ENCODE results near the gene SPATA20. TPM values are rescaled to one million over a fixed set of nuclear protein-coding genes. Genes with fewer than 3 reads are reported as not detected.
A peak's percentile ranks its signal among the peaks of the same experiment; 100 is the strongest.

The SPATA20 gene
- total RNA-seq, 2 donors from 2014 or later: 61.1 to 66.7 TPM

DNA sequence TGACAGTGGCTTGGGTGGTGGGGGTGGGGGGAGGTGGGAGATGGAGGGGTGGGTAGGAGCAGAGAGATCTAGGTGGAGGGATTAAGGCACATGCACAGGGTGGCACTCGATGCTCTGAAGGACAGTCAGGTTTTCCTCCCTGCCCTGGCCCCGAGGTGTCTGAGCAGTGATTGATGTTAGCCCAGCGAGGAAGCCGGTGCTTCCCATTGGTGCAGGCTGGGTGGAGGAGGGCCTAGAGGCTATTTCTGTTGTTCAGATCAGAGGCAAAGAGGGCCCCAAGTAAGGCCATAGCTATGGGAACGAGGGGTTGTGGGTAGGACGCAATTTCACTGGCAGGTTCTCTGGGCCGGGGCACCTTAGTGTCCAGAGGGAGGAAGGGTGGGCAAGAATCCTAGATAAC, 36.7 kb downstream of the SPATA20 start:
- no peak for ATAC-seq
- intact Hi-C loops (cut with DNase I, micrococcal nuclease): no loop called here
- DNase-seq: no peak

DNA sequence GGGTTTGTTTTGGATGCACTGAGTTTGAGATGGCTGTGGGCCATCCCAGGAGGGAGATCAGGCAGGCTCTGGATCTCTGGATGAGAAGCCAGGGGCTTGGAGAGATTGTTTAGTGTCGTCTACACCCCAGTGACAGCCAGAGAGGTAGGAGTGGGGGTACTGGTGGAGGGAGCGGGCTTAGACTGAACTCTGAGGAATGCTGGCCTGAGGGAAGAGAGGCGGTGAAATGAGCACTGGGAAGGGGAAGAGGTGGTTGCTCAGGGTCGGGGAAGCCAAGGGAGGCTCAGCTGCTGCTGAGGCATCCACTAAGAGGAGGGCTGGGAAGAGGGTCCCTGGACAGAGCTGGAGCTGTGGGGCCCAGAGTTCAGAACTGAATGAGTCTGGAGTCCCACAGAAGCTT, 37.1 kb downstream of the SPATA20 start:
- no peak for DNase-seq
- intact Hi-C loops (cut with DNase I, micrococcal nuclease): no loop called here
- no peak for ATAC-seq

GRCh38 chr17:50584749-50585148, 37.8 kb downstream of the SPATA20 start:
- ATAC-seq: no peak
- intact Hi-C loops (cut with DNase I, micrococcal nuclease): no loop called here
- no peak for DNase-seq

DNA sequence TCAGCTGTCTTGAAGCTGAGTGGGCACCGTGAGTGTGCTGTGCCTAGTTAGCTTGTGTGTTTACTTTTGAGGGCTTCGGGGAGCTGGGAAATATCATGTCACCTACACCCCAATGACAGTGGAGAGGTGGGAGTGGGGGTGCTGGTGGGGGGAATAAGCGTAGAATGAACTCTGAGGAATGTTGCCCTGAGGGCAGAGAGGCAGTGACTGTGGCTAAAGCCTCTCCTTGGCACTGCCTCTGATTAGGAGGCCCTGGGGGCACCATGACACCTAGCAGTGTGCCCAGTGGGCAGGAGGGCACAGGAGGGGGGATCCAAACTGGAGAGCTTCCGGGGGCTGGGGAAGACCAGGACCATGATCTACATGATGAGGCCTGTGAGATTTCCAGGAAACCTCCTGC, 38.4 kb downstream of the SPATA20 start:
- intact Hi-C loops (cut with DNase I, micrococcal nuclease): no loop called here
- ATAC-seq (no peak), DNase-seq (no peak)

DNA sequence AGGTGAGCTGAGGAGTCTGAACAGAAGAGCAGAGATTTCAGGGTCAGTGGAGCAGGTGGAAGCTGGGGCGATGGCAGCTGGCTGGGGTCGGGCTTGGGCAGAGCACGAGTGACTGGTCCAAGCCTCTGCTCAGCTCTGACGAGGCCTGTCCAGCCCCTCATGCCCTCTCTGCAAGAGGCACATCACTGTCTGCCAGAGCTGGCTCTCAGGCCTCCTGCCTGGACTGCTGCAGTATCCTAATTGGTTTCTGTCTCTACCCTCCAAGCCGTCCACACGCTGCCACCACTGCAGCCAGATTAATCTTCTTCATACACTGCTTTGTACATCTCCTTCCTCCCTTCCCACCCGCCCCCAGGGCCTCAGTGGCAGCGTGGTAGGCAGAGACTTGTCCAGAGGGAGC, 38.9 kb downstream of the SPATA20 start:
- ATAC-seq (no peak), DNase-seq (no peak)
- intact Hi-C loops (cut with DNase I, micrococcal nuclease): no loop called here

- no peak for DNase-seq
- ATAC-seq: no peak
- intact Hi-C loops (cut with DNase I, micrococcal nuclease): no loop called here
Measured at GRCh38 chr17:50586421-50587247, 39.7 kb downstream of the SPATA20 start.

GRCh38 chr17:50587571-50587970, 40.6 kb downstream of the SPATA20 start:
- no peak for ATAC-seq
- intact Hi-C loops (cut with DNase I, micrococcal nuclease): no loop called here
- DNase-seq: no peak

DNA sequence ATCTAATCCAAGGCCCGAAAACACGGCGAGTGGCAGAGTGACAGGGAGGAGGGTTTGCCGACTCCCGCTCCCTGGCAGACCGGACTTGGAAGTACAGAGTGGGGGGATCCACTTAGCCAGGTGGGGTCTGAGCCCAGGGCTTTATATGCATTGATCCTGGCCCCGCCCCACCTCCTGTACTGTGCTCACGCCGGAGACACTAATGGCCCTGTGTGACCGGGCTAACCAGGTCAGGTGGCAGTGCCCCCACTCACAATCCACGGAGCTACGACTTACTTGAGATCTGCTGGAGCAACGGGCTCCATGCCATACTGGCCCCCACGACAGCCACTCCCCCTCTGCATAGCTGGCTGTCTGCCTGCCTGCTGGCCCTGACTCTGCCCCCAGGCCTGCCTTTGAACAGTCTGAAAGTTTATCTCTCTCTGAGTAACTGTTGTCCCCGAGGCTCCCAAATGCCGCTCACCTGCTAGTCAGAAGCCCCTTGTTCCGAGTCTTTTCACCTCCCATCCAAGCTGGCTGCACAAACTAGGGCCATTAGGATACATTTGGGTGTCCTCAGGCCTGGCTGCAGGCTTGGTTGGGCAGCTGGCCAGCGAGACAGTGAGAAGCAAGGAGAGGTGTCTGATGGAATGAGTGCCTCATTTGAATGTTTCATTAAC, 41.5 kb downstream of the SPATA20 start:
- intact Hi-C loops (cut with DNase I, micrococcal nuclease): no loop called here
- DNase-seq (no peak), ATAC-seq (no peak)

DNA sequence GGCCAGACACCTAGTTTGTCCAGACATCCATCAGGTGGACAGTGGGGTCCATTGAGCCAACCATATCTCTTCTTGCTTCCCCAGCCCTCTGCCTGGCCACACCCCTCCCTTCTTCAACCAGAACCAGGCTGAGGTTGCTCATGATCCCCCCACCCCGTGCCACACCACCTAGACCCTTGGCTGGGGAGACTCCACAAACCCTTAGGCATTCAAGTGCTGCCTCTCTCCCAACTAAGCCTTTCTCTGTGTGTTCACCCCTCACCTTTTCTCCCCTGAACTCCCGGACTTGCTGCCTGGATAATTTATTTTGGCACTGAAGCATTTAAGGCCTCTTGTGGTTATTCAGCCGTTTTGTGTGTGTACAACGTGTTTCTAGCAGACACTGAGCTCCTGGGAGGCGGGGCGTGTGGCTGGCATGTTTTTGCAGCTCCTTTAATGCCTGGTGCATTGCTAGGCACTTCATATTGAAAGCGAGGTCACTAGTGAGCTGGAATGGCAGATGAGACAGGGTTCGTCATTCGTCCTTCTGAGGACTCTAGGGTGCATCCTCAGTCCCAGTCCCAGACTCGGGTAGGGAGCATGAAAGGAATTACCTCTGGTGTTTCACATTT, 42.2 kb downstream of the SPATA20 start:
- peak; percentile 7 for ATAC-seq
- intact Hi-C loops (cut with DNase I, micrococcal nuclease): no loop called here
- no peak for DNase-seq

- ATAC-seq: no peak
- no peak for DNase-seq
- intact Hi-C loops (cut with DNase I, micrococcal nuclease): no loop called here
Measured at GRCh38 chr17:50590946-50591737, 44.2 kb downstream of the SPATA20 start.

DNA sequence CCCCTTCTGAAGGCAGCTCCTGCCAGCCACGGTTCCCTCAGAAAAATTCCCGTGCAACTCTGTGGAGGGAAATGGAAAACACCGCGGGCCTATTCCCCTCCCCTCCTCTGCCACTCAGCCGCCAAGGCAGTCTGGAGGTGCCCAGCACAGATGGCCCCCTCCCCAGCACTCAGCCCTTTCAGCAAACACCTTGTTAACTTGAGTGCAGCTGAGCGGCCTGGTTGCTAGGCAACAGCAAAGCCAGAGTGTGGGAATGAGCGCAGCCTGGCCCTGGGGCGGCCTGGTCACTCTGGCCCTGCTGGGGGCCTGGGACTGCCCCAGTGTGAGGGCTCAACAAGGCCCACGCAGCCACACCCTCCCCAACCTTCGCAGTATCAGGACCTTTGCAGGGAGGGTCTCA, 46.3 kb downstream of the SPATA20 start:
- ATAC-seq: no peak
- DNase-seq: no peak
- intact Hi-C loops (cut with DNase I, micrococcal nuclease): no loop called here

- ATAC-seq (no peak), DNase-seq (no peak)
- intact Hi-C loops (cut with DNase I, micrococcal nuclease): no loop called here
Measured at GRCh38 chr17:50594128-50594823, 47.3 kb downstream of the SPATA20 start.

DNA sequence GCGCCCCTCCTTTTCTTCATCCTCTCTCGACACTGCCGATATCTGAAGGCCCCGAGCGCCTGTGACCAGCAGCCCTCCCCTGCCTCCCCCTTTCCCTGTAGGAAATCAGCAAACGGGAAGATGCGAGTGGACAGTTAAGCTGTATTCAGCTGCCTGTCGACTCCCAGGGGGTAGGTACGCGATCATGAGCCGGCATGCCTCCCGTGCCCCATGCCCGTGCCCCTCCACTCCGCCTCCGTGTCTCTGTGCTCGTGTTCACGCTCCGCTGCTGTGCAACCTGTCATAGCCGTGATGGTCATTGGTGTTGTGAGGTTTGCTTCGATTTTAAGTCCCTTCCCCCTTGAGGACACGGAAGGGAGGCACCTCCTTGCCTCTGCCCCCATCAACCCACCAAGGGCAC, 47.9 kb downstream of the SPATA20 start:
- no peak for ATAC-seq
- no peak for DNase-seq
- intact Hi-C loops (cut with DNase I, micrococcal nuclease): no loop called here

DNA sequence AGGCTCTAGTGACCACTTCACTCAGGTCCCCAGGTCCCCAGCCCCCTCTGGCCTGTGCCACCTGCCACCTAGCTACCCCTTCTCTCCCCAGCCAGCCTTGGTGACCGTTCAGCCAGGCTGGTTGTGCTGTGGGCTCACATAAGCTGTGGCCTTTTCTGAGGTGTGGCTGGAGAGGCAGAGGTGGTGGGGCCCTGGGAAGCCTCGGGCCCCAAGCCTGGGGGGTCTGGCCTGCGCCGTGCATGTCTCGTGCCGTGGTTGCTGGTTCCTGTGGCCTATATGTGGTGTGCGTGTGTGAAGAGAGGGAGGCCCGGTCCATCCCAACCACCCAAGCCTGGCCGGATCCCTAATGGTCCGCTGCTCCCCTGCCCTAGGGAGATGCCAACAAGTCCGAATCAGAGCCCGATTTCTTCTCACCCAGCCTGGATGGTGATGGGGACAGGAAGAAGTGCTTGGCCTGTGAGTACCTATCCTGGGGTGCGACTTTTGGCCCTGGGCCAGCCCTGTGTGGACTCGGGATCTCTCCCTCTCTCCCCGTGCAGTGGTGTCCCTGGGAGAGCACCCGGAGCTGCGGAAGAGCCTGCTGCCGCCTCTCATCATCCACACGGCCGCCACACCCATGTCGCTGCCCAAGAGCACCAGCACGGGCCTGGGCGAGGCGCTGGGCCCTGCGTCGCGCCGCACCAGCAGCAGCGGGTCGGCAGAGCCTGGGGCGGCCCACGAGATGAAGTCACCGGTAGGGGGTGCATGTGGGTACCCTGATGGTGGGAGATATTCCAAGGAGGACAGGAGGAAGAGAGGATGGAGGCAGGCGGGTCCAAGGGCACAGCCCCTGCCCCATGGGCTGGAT, 49.4 kb downstream of the SPATA20 start:
- intact Hi-C loops (cut with DNase I, micrococcal nuclease): no loop called here
- DNase-seq: peak in 1 of 2 donors; percentile 44
- peak; percentile 91 for ATAC-seq

GRCh38 chr17:50598487-50598886, 51.5 kb downstream of the SPATA20 start:
- ATAC-seq (no peak), DNase-seq (no peak)
- intact Hi-C loops (cut with DNase I, micrococcal nuclease): no loop called here

DNA sequence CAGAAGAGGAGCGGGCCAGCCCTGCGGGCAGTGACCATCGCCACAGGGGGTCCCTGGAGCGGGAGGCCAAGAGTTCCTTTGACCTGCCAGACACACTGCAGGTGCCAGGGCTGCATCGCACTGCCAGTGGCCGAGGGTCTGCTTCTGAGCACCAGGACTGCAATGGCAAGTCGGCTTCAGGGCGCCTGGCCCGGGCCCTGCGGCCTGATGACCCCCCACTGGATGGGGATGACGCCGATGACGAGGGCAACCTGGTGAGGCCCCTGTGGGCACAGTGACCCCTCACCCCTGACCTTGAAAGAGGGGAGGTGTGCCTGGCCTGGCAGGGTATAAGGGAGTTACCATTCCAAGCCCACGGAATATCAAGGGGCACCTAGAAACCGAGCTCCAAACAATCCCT, 52.6 kb downstream of the SPATA20 start:
- DNase-seq: no peak
- intact Hi-C loops (cut with DNase I, micrococcal nuclease): no loop called here
- no peak for ATAC-seq

DNA sequence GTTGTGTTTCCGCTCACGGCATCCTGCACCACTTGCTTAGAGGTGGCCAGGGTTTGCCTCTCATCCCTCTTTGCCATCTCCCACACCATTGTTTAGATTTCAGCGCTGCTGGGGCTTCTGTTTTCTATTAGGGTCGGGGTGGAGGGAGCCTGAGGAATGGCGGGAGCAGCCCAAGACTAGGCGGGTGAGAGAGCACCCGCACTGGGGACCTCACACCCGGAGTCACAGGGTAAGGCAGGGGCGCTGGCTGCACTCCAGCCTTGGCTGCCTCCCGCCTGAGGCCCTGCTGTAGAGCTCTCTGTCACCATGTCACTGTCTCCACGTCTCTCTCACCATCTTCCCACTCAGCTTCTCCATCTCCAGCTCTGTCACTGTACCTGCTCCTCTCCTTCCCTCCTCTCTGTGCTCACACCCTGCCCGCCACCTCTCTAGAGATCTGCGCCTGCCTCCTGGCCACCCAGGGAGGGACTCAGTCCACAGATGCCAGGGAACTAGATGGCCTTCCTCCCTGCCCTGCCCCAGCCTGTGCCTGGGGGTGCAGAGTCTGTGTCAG, 54.9 kb downstream of the SPATA20 start:
- no peak for DNase-seq
- ATAC-seq: no peak
- intact Hi-C loops (cut with DNase I, micrococcal nuclease): no loop called here

GRCh38 chr17:50602836-50603235, 55.9 kb downstream of the SPATA20 start:
- no peak for DNase-seq
- intact Hi-C loops (cut with DNase I, micrococcal nuclease): no loop called here
- ATAC-seq: no peak
